ENCODE measurements around the gene CCSER1. TPM values are rescaled to one million over a fixed set of nuclear protein-coding genes. Genes with fewer than 3 reads are reported as not detected.

Gene CCSER1
- total RNA-seq, 1 donor from 2014 or later, result not detected

- intact Hi-C loops (cut with micrococcal nuclease), result no loop called here
- Mint-ChIP-seq H3K4me1 (ENCODE audit: low read depth) (no peaks in the 10 kb centered on the region), H3K36me3 (ENCODE audit: low read depth) (no peaks in the 10 kb centered on the region), H3K4me3 (ENCODE audit: low read depth) (no peak overlapping the region), H3K27me3 (ENCODE audit: low read depth) (no peaks in the 10 kb centered on the region), H3K27ac (no peak overlapping the region), H3K9me3 (peaks cover 5% of the 10 kb centered on the region)
- no peak for DNase-seq (ENCODE audit: low spot score)
Measured at GRCh38 chr4:90515191-90515590, 388.0 kb downstream of the CCSER1 start.

- Mint-ChIP-seq H3K9me3 (no peaks in the 10 kb centered on the region), H3K4me1 (ENCODE audit: low read depth) (no peaks in the 10 kb centered on the region), H3K27ac (no peak overlapping the region), H3K4me3 (ENCODE audit: low read depth) (no peak overlapping the region), H3K36me3 (ENCODE audit: low read depth) (no peaks in the 10 kb centered on the region), H3K27me3 (ENCODE audit: low read depth) (no peaks in the 10 kb centered on the region)
- intact Hi-C loops (cut with micrococcal nuclease), result no loop called here
- no peak for DNase-seq (ENCODE audit: low spot score)
Measured at GRCh38 chr4:90528551-90528950, 401.4 kb downstream of the CCSER1 start.

GRCh38 chr4:90536408-90536807, 409.2 kb downstream of the CCSER1 start:
- intact Hi-C loops (cut with micrococcal nuclease), result no loop called here

GRCh38 chr4:90537491-90537890, 410.3 kb downstream of the CCSER1 start:
- no peaks in the 10 kb centered on the region for H3K36me3 Mint-ChIP-seq (ENCODE audit: low read depth)
- intact Hi-C loops (cut with micrococcal nuclease), result no loop called here
- no peaks in the 10 kb centered on the region for H3K27me3 Mint-ChIP-seq (ENCODE audit: low read depth)
- H3K9me3 Mint-ChIP-seq, result no peaks in the 10 kb centered on the region
- DNase-seq (ENCODE audit: low spot score), result no peak
- H3K4me3 Mint-ChIP-seq (ENCODE audit: low read depth), result no peak overlapping the region
- no peaks in the 10 kb centered on the region for H3K4me1 Mint-ChIP-seq (ENCODE audit: low read depth)
- H3K27ac Mint-ChIP-seq, result no peak overlapping the region

More at GRCh38 chr4:90536408-90536807, 409.2 kb downstream of the CCSER1 start:
- no peak for DNase-seq (ENCODE audit: low spot score)
- H3K4me3 Mint-ChIP-seq (ENCODE audit: low read depth), result no peak overlapping the region
- no peaks in the 10 kb centered on the region for H3K4me1 Mint-ChIP-seq (ENCODE audit: low read depth)
- H3K36me3 Mint-ChIP-seq (ENCODE audit: low read depth), result no peaks in the 10 kb centered on the region
- no peaks in the 10 kb centered on the region for H3K27me3 Mint-ChIP-seq (ENCODE audit: low read depth)
- no peaks in the 10 kb centered on the region for H3K9me3 Mint-ChIP-seq
- H3K27ac Mint-ChIP-seq, result no peak overlapping the region

- H3K36me3 Mint-ChIP-seq (ENCODE audit: low read depth), result no peaks in the 10 kb centered on the region
- H3K9me3 Mint-ChIP-seq, result no peaks in the 10 kb centered on the region
- no peaks in the 10 kb centered on the region for H3K4me1 Mint-ChIP-seq (ENCODE audit: low read depth)
- intact Hi-C loops (cut with micrococcal nuclease), result no loop called here
- DNase-seq (ENCODE audit: low spot score), result no peak
- no peak overlapping the region for H3K4me3 Mint-ChIP-seq (ENCODE audit: low read depth)
- H3K27me3 Mint-ChIP-seq (ENCODE audit: low read depth), result no peaks in the 10 kb centered on the region
- no peak overlapping the region for H3K27ac Mint-ChIP-seq
Measured at GRCh38 chr4:90540536-90540935, 413.3 kb downstream of the CCSER1 start.

- Mint-ChIP-seq H3K27me3 (ENCODE audit: low read depth) (no peaks in the 10 kb centered on the region), H3K4me3 (ENCODE audit: low read depth) (no peak overlapping the region), H3K36me3 (ENCODE audit: low read depth) (no peaks in the 10 kb centered on the region), H3K9me3 (no peaks in the 10 kb centered on the region), H3K4me1 (ENCODE audit: low read depth) (no peaks in the 10 kb centered on the region), H3K27ac (no peak overlapping the region)
- no peak for DNase-seq (ENCODE audit: low spot score)
- intact Hi-C loops (cut with micrococcal nuclease), result no loop called here
Measured at GRCh38 chr4:90542216-90542615, 415.0 kb downstream of the CCSER1 start.

GRCh38 chr4:90543419-90544170, 416.4 kb downstream of the CCSER1 start:
- Mint-ChIP-seq H3K4me1 (ENCODE audit: low read depth) (no peaks in the 10 kb centered on the region), H3K27ac (no peak overlapping the region), H3K36me3 (ENCODE audit: low read depth) (no peaks in the 10 kb centered on the region), H3K9me3 (no peaks in the 10 kb centered on the region), H3K27me3 (ENCODE audit: low read depth) (no peaks in the 10 kb centered on the region), H3K4me3 (ENCODE audit: low read depth) (no peak overlapping the region)
- intact Hi-C loops (cut with micrococcal nuclease), result no loop called here
- no peak for DNase-seq (ENCODE audit: low spot score)

GRCh38 chr4:90544532-90545045, 417.4 kb downstream of the CCSER1 start:
- H3K36me3 Mint-ChIP-seq (ENCODE audit: low read depth), result no peaks in the 10 kb centered on the region
- DNase-seq (ENCODE audit: low spot score), result no peak
- intact Hi-C loops (cut with micrococcal nuclease), result no loop called here
- no peak overlapping the region for H3K27ac Mint-ChIP-seq
- no peaks in the 10 kb centered on the region for H3K9me3 Mint-ChIP-seq
- H3K4me3 Mint-ChIP-seq (ENCODE audit: low read depth), result no peak overlapping the region
- no peaks in the 10 kb centered on the region for H3K27me3 Mint-ChIP-seq (ENCODE audit: low read depth)
- H3K4me1 Mint-ChIP-seq (ENCODE audit: low read depth), result no peaks in the 10 kb centered on the region

- H3K36me3 Mint-ChIP-seq (ENCODE audit: low read depth), result no peaks in the 10 kb centered on the region
Measured at GRCh38 chr4:90545380-90545779, 418.2 kb downstream of the CCSER1 start.

GRCh38 chr4:90546114-90546513, 418.9 kb downstream of the CCSER1 start:
- H3K4me1 Mint-ChIP-seq (ENCODE audit: low read depth), result no peaks in the 10 kb centered on the region
- no peak for DNase-seq (ENCODE audit: low spot score)
- intact Hi-C loops (cut with micrococcal nuclease), result no loop called here
- no peaks in the 10 kb centered on the region for H3K36me3 Mint-ChIP-seq (ENCODE audit: low read depth)
- H3K27ac Mint-ChIP-seq, result no peak overlapping the region
- H3K4me3 Mint-ChIP-seq (ENCODE audit: low read depth), result no peak overlapping the region
- no peaks in the 10 kb centered on the region for H3K9me3 Mint-ChIP-seq
- no peaks in the 10 kb centered on the region for H3K27me3 Mint-ChIP-seq (ENCODE audit: low read depth)

More at GRCh38 chr4:90545380-90545779, 418.2 kb downstream of the CCSER1 start:
- Mint-ChIP-seq H3K27me3 (ENCODE audit: low read depth) (no peaks in the 10 kb centered on the region), H3K4me3 (ENCODE audit: low read depth) (no peak overlapping the region), H3K9me3 (no peaks in the 10 kb centered on the region), H3K27ac (no peak overlapping the region), H3K4me1 (ENCODE audit: low read depth) (no peaks in the 10 kb centered on the region)
- no peak for DNase-seq (ENCODE audit: low spot score)
- intact Hi-C loops (cut with micrococcal nuclease), result no loop called here

- no peaks in the 10 kb centered on the region for H3K36me3 Mint-ChIP-seq (ENCODE audit: low read depth)
- no peaks in the 10 kb centered on the region for H3K4me1 Mint-ChIP-seq (ENCODE audit: low read depth)
- peaks cover 5% of the 10 kb centered on the region for H3K9me3 Mint-ChIP-seq
- no peak overlapping the region for H3K4me3 Mint-ChIP-seq (ENCODE audit: low read depth)
- H3K27ac Mint-ChIP-seq, result no peak overlapping the region
- no peak for DNase-seq (ENCODE audit: low spot score)
- H3K27me3 Mint-ChIP-seq (ENCODE audit: low read depth), result no peaks in the 10 kb centered on the region
- intact Hi-C loops (cut with micrococcal nuclease), result no loop called here
Measured at GRCh38 chr4:90570615-90571014, 443.4 kb downstream of the CCSER1 start.

- intact Hi-C loops (cut with micrococcal nuclease), result no loop called here
- peaks cover 11% of the 10 kb centered on the region for H3K9me3 Mint-ChIP-seq
- no peaks in the 10 kb centered on the region for H3K27me3 Mint-ChIP-seq (ENCODE audit: low read depth)
- no peak overlapping the region for H3K4me3 Mint-ChIP-seq (ENCODE audit: low read depth)
- H3K36me3 Mint-ChIP-seq (ENCODE audit: low read depth), result no peaks in the 10 kb centered on the region
- H3K27ac Mint-ChIP-seq, result no peak overlapping the region
- DNase-seq (ENCODE audit: low spot score), result no peak
- no peaks in the 10 kb centered on the region for H3K4me1 Mint-ChIP-seq (ENCODE audit: low read depth)
Measured at GRCh38 chr4:90572996-90573395, 445.8 kb downstream of the CCSER1 start.

- Mint-ChIP-seq H3K4me1 (ENCODE audit: low read depth) (no peaks in the 10 kb centered on the region), H3K36me3 (ENCODE audit: low read depth) (no peaks in the 10 kb centered on the region), H3K4me3 (ENCODE audit: low read depth) (no peak overlapping the region), H3K9me3 (peaks cover 7% of the 10 kb centered on the region), H3K27me3 (ENCODE audit: low read depth) (no peaks in the 10 kb centered on the region), H3K27ac (no peak overlapping the region)
- intact Hi-C loops (cut with micrococcal nuclease), result no loop called here
- DNase-seq (ENCODE audit: low spot score), result no peak
Measured at GRCh38 chr4:90575371-90575770, 448.2 kb downstream of the CCSER1 start.
